Activated CD4-positive, alpha-beta T cell treated with anti-CD3 and anti-CD28 coated beads, Interleukin-2, amount 50 U/mL, for 24 hours (primary cell): ENCODE measurements around the gene NT5C2.
"Not testable (repeated sequence)": the region's sequence is repeated elsewhere in the genome, so short reads cannot be mapped to it uniquely, and the experiment has no call there.

Source experiments
- DNase-seq, 2 donors: peaks; one replicate each; pipeline ENCODE4 v3.0.0-alpha.2; 2020; ENCODE audit warnings: low read depth in 1 of 2, low spot score in 1 of 2

The NT5C2 gene

GRCh38 chr10:103166523-103166922, 26.5 kb downstream of the NT5C2 start:
- DNase-seq: no peak

GRCh38 chr10:103163766-103164403, 29.2 kb downstream of the NT5C2 start:
- DNase-seq: not testable (repeated sequence)

- no peak for DNase-seq
These were observed 35.8 kb downstream of the NT5C2 start for GRCh38 chr10:103157246-103157645.

- no peak for DNase-seq
These were observed 37.5 kb downstream of the NT5C2 start for GRCh38 chr10:103155471-103156085.

DNA sequence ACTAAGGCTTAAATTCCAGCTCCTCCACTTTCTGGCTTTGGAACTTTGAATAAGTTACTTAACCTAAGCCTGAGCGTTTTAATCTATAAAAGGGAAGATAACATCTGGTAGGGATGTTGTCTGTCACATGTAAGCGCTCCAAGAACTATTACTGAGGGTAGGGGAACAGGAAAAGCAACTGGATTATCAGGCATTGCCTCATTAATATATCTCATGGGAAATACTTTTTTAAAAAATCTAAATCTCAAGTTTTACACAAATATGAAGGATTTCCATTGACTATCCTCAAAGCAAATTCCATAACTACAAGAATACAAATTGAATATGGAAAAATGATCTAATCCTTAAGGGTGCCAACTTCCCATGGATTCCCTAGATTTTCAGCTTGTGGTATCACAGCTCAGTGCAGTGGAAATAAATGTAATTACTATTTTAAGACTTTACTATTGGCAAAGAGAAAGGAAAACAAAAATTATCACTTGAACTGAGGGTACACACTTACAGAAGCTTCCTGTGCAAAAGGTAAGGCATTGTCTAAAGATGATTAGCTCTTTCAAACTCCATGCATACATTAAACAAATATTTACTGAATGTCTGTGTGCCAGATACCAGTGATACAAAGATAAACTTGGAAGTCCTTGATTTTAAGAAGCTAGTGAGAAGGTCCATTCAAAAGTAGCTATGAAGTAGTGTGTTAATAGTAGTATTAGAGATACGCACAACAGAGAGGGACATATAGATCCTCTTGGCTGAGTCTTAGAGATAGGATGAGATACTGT, 38.4 kb downstream of the NT5C2 start:
- no peak for DNase-seq

GRCh38 chr10:103153302-103154197, 39.5 kb downstream of the NT5C2 start:
- no peak for DNase-seq

- DNase-seq: no peak
These were observed 43.0 kb downstream of the NT5C2 start for GRCh38 chr10:103149991-103150622.

GRCh38 chr10:103147645-103148044, 45.4 kb downstream of the NT5C2 start:
- DNase-seq: no peak

GRCh38 chr10:103145860-103146466, 47.1 kb downstream of the NT5C2 start:
- no peak for DNase-seq

DNA sequence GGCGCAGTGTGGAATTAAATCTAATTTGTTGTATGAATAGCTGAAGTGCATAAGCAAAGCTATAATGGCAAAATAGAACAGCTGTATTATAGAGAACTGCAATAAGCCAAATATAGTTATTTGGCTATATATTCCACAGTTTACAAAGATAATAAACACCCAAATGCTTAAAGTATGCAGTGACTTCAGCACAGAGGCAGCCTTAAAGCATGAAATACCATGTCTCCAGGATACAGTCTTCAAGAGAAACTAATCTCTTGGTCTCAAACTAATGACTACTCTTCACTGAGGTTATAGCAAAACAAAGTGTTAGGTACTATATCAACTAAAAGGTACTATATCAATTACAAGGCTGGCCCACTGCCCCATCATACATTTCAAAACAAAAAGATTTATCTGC, 48.0 kb downstream of the NT5C2 start:
- DNase-seq: no peak

- no peak for DNase-seq
These were observed 49.0 kb downstream of the NT5C2 start for GRCh38 chr10:103144041-103144440.

- not testable (repeated sequence) for DNase-seq
These were observed 49.4 kb downstream of the NT5C2 start for GRCh38 chr10:103143641-103144040.

DNA sequence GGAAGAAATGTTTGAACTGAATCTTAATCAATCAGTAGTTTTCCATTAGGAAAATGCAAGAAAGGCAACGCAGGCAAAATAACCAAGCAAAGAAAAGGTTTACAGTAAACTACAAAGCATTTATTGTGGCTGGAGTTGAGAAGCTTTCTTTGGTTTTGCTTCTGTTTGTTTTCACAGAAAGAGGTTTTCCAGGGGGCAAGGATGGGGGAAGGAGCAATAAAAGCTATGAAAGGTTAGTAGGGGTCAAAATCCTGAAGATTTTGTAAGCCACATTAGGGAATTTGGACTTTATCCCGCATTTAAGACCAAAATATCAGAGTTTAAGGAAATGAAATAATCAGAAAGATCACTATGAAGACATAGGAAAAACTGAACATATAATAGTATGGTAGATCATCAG, 51.1 kb downstream of the NT5C2 start:
- DNase-seq: no peak

GRCh38 chr10:103140469-103140868, 52.6 kb downstream of the NT5C2 start:
- DNase-seq: no peak

DNA sequence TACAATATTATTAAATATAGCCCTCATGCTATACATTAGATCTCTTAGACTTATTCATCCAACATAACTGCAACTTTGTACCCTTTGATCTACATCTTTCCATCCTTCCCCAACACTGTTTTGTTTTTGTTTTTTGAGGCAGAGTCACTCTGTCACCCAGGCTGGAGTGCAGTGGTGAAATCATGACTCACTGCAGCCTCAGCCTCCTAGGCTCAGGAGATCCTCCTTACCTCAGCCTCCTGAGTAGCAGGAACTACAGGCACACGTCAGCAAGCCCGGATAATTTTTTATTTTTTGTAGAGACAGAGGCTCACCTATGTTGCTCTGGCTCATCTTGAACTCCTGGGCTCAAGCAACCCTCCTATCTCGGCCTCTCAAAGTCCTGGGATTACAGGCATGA, 53.3 kb downstream of the NT5C2 start:
- DNase-seq: no peak

- DNase-seq: peak in 1 of 2 donors; percentile 6
These were observed 57.9 kb downstream of the NT5C2 start for GRCh38 chr10:103135168-103135567.

- DNase-seq: no peak
These were observed 62.2 kb downstream of the NT5C2 start for GRCh38 chr10:103130910-103131309.

DNA sequence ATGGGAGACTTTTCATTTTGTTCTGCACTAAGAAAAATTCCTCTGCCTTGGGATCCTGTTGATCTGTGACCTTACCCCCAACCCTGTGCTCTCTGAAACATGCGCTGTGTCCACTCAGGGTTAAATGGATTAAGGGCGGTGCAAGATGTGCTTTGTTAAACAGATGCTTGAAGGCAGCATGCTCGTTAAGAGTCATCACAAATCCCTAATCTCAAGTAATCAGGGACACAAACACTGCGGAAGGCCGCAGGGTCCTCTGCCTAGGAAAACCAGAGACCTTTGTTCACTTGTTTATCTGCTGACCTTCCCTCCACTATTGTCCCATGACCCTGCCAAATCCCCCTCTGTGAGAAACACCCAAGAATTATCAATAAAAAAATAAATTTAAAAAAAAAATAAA, 62.9 kb downstream of the NT5C2 start:
- not testable (repeated sequence) for DNase-seq

GRCh38 chr10:103127241-103127640, 65.8 kb downstream of the NT5C2 start:
- DNase-seq: no peak
